GM06990 (cell line): Measurements from ENCODE around the gene HNRNPM.

ENCODE experiments used
- DNase-seq: peaks from one replicate; pipeline ENCODE4 v3.0.0-alpha.2; 2011; ENCODE audit not compliant: insufficient read length; ENCODE audit errors: extremely low read depth
- H3K27me3 ChIP-seq: replicated peaks from 2 replicates; pipeline ENCODE4 v1.6.0; 2011; ENCODE audit warnings: low read length; ENCODE audit not compliant: control insufficient read depth, insufficient read depth
- H3K36me3 ChIP-seq: 2 replicates; pipeline ENCODE4 v1.5.1; 2011; ENCODE audit warnings: low read length; ENCODE audit not compliant: control insufficient read depth, insufficient read depth
- H3K4me3 ChIP-seq: replicated peaks from 2 replicates; pipeline ENCODE4 v1.5.1; 2011; ENCODE audit warnings: low read depth, mild to moderate bottlenecking, control low read depth, low read length
- TF ChIP-seq, protein P1 (sequence below): IDR thresholded peaks from 2 replicates; pipeline ENCODE4 v1.5.1; 2011; ENCODE audit warnings: low read length, control low read depth, mild to moderate bottlenecking, inconsistent platforms; ENCODE audit not compliant: insufficient read depth, poor library complexity, severe bottlenecking

HNRNPM gene

GRCh38 chr19:8490873-8491272 is 46.1 kb downstream of the HNRNPM start:
- no peak for DNase-seq
- H3K36me3 ChIP-seq, result peaks cover 27% of the 10 kb centered on the region
- no peak overlapping the region for H3K4me3 ChIP-seq
- TF ChIP-seq, protein P1, sequence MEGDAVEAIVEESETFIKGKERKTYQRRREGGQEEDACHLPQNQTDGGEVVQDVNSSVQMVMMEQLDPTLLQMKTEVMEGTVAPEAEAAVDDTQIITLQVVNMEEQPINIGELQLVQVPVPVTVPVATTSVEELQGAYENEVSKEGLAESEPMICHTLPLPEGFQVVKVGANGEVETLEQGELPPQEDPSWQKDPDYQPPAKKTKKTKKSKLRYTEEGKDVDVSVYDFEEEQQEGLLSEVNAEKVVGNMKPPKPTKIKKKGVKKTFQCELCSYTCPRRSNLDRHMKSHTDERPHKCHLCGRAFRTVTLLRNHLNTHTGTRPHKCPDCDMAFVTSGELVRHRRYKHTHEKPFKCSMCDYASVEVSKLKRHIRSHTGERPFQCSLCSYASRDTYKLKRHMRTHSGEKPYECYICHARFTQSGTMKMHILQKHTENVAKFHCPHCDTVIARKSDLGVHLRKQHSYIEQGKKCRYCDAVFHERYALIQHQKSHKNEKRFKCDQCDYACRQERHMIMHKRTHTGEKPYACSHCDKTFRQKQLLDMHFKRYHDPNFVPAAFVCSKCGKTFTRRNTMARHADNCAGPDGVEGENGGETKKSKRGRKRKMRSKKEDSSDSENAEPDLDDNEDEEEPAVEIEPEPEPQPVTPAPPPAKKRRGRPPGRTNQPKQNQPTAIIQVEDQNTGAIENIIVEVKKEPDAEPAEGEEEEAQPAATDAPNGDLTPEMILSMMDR, result no peak
- no peaks in the 10 kb centered on the region for H3K27me3 ChIP-seq

DNA sequence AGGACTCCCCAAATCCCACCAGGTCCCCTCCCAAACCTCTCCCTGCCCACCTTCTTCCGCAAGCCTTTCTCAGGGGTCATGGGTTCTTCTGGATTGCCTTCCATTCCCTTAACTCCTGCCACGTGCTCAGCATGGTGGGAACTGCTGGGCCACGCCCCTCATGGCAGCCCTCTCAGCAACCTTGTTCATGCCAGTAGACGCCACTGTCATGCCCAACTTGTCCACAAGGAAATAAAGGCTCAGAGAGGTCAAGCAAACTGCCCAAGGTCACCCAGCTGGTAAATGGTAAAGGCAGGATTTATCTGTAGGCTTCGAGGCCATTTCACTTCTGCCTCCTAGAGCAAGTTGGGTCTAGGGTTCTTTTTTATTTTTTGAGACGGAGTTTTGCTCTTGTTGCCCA is 46.8 kb downstream of the HNRNPM start:
- no peaks in the 10 kb centered on the region for H3K27me3 ChIP-seq
- no peak for DNase-seq
- H3K36me3 ChIP-seq, result peaks cover 22% of the 10 kb centered on the region
- TF ChIP-seq, protein P1, result no peak
- H3K4me3 ChIP-seq, result no peak overlapping the region

GRCh38 chr19:8494158-8494557 is 49.4 kb downstream of the HNRNPM start:
- no peak for DNase-seq
- Histone ChIP-seq H3K36me3 (peaks cover 2% of the 10 kb centered on the region), H3K27me3 (no peaks in the 10 kb centered on the region), H3K4me3 (no peak overlapping the region)
- TF ChIP-seq, protein P1, result no peak

- no peaks in the 10 kb centered on the region; the same call in 1 of the 2 replicates for H3K27me3 ChIP-seq
- no peaks in the 10 kb centered on the region for H3K36me3 ChIP-seq
- no peak overlapping the region for H3K4me3 ChIP-seq
- no peak for DNase-seq
- TF ChIP-seq, protein P1, result no peak
These were observed 53.5 kb downstream of the HNRNPM start for GRCh38 chr19:8498295-8498694.

DNA sequence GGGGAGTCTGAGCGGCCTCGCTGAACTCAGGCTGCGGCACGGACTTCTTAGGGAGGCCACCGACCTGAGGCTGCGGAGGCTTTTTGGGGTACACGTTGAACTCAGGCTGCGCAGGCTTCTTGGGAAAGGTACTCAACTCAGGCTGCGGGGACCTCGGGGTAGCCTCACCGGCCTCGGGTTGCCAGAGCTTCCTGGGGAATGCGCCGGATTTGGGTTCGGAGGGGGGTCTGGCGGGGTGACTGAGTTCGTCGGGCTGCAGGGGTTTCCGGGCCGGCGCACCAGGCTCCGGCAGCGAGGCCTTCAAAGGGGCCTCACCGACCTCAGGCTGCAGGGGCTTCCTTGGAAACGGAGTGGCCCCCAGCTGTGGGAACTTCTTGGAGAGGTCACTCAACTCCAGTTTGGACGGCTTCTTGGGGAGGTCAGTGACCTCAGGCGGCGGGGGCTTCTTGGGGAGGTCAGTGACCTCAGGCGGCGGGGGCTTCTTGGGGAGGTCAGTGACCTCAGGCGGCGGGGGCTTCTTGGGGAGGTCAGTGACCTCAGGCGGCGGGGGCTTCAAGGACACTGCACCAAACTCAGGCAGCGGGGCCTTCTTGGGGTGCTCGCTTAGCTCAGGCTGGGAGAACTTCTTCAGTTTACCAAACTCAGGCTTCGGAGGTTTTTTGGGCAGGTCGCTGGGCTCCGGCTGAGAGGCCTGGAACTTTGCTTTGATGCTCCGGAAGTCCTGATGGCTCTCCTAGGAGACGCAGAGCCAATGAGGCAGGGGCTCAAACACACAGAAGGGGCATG is 54.5 kb downstream of the HNRNPM start:
- no peaks in the 10 kb centered on the region; the same call in 1 of the 2 replicates for H3K27me3 ChIP-seq
- no peak for DNase-seq
- no peak overlapping the region for H3K4me3 ChIP-seq
- no peaks in the 10 kb centered on the region for H3K36me3 ChIP-seq
- TF ChIP-seq, protein P1, result no peak
